ENCODE data around the gene ITSN2. TPM values are rescaled to one million over a fixed set of nuclear protein-coding genes. Genes with fewer than 3 reads are reported as not detected.
"Not testable (repeated sequence)": the region's sequence is repeated elsewhere in the genome, so short reads cannot be mapped to it uniquely, and the experiment has no call there.

Gene ITSN2
- total and polyA plus RNA-seq, 5 experiments from 2014 or later, result 45.9 to 156 (median 57.8) TPM

DNA sequence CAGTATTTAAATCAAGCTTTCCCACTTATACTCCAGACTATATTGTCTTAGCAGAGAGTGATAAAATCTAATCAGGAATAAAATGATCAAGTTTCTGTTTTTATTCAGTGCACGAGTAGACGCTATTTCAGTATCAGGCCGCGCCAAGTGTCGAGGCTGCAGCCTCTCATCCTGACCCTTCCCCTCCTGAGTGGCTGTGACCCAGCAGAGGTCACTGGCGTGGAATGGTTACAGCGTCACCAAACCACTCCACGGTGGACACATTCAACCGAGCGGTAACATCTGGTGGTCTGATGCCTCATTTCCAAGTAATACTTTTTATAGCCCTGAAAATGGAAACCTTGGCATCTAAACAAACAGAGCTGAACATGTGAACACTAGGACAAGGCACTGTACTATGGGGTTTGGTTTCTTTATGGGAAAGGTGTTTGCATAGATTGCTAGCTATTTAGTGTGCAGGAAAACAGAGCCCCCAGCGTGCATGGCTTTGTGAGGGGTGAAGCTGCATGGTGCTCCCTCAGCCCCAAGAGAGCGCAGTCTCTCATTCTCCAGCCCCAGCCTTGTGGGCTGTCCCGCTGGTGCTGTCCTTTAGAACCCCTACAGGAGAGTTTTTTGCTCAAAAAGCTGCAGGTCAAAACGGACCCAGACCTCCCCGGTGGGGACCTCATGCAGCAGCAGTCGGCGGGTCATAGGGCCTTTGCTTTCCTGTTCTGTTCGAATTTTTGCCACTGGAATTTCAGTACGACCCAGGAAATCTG, 157.1 kb downstream of the ITSN2 start:
- ATAC-seq (no peak), DNase-seq (no peak)
- Mint-ChIP-seq H3K4me3 (no peak overlapping the region), H3K9me3 (peaks cover 0 to 12% (median 4%) of the 10 kb centered on the region in 9 donors), H3K36me3 (peaks cover 4 to 63% (median 49%) of the 10 kb centered on the region in 3 donors), H3K4me1 (peaks cover 0 to 3% (median 0%) of the 10 kb centered on the region in 4 donors), H3K27ac (peak overlapping the region in 2 of 10 donors; percentile 29 to 33), H3K27me3 (no peaks in the 10 kb centered on the region)
- POLR2A ChIA-PET, result no interaction called here

DNA sequence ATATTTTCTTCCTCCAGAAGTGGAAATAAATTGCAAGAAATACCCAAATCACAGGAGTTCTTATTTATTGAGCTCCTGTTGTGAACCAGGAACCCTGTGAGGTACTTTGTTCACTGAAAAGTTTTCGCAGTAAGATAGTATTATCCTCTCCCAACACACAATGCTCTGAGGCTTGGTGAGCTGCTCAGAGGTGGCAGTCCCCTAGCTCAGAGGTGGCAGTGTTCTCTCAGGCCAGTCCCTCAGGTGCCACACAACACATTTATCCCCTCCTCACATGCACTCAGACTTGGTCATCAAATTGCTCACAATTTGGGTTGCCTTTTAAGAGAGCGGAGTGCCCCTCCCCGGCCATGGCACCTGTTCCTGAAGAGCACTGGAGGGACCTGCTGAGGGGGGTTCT, 159.5 kb downstream of the ITSN2 start:
- Mint-ChIP-seq H3K4me3 (no peak overlapping the region), H3K4me1 (peaks cover 0 to 3% (median 0%) of the 10 kb centered on the region in 4 donors), H3K27ac (peak overlapping the region in 3 of 10 donors; percentile 30 to 77 (median 33)), H3K9me3 (peaks cover 0 to 26% (median 9%) of the 10 kb centered on the region in 9 donors), H3K27me3 (no peaks in the 10 kb centered on the region), H3K36me3 (peaks cover 4 to 44% (median 36%) of the 10 kb centered on the region in 3 donors)
- POLR2A ChIA-PET, result no interaction called here
- DNase-seq, result no peak
- ATAC-seq, result no peak

DNA sequence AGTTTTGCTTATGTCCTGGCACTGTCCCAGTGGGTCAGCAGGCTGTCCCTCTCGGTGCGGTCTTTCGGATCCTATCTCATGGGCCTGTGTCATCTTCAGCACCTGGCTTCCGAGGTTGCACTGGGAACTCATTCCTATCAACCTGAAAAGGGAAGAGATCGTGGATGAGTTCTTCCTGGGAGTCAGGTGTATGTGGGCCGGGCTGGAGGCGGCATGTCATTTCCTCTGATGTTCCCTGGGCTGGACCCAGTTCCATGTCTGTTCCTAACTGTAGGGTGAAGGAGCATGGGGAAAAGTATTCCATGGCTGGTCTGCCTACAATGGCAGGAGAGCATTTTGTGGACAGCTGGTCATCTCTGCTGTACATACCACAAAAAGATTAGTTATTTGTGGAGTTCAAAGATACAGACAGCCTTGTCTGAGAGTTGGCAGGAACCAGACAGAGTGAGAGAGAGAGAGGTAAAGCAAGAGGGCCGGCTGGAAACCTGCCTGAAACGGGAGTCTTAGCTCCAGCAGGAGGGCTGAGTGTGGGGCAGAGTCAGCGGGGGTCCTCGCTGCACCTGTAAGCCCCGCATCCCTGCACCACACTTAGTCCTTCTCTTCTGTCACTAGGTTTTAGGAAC, 160.3 kb downstream of the ITSN2 start:
- Mint-ChIP-seq H3K36me3 (peaks cover 4 to 39% (median 32%) of the 10 kb centered on the region in 3 donors), H3K27ac (no peak overlapping the region), H3K4me3 (no peak overlapping the region), H3K9me3 (peaks cover 0 to 31% (median 10%) of the 10 kb centered on the region in 9 donors), H3K4me1 (no peaks in the 10 kb centered on the region), H3K27me3 (no peaks in the 10 kb centered on the region)
- POLR2A ChIA-PET, result no interaction called here
- no peak for DNase-seq
- no peak for ATAC-seq

DNA sequence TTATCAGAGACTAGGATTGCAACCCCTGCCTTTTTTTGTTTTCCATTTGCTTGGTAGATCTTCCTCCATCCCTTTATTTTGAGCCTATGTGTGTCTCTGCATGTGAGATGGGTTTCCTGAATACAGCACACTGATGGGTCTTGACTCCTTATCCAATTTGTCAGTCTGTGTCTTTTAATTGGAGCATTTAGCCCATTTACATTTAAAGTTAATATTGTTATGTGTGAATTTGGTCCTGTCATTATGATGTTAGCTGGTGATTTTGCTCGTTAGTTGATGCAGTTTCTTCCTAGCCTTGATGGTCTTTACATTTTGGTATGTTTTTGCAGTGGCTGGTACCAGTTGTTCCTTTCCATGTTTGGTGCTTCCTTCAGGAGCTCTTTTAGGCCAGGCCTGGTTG, 163.1 kb downstream of the ITSN2 start:
- H3K27ac Mint-ChIP-seq, DNase-seq, POLR2A ChIA-PET, H3K4me1 Mint-ChIP-seq, H3K27me3 Mint-ChIP-seq, H3K4me3 Mint-ChIP-seq, ATAC-seq: not testable (repeated sequence)
- peaks cover 4 to 19% (median 12%) of the 10 kb centered on the region in 3 donors for H3K36me3 Mint-ChIP-seq
- peaks cover 0 to 39% (median 12%) of the 10 kb centered on the region in 9 donors for H3K9me3 Mint-ChIP-seq

DNA sequence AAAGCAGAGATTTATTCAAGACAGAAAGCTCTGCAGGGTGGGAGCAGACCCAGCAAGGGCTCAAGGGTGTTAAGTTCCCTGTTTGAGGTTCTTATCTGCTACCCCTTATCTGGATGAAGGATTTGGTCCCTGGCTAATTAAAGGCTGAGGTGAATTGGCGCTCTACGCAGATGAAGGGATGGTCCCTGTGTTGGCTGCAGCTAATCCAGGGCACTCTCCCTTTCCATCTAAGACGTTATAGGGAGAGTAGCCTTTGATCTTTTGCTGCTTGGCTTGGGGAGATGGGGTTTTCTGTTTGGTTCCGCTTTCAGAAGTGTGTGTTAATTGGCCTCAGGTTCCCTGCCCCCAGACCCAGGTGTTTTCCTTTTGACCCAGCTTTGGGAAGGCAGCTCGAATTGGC, 168.5 kb downstream of the ITSN2 start:
- POLR2A ChIA-PET, result no interaction called here
- Mint-ChIP-seq H3K9me3 (peaks cover 0 to 37% (median 7%) of the 10 kb centered on the region in 9 donors), H3K4me1 (no peaks in the 10 kb centered on the region), H3K4me3 (no peak overlapping the region), H3K27me3 (peaks cover 0 to 10% (median 1%) of the 10 kb centered on the region in 5 donors), H3K36me3 (peaks cover 3 to 15% (median 11%) of the 10 kb centered on the region in 3 donors), H3K27ac (no peak overlapping the region)
- no peak for DNase-seq
- no peak for ATAC-seq

DNA sequence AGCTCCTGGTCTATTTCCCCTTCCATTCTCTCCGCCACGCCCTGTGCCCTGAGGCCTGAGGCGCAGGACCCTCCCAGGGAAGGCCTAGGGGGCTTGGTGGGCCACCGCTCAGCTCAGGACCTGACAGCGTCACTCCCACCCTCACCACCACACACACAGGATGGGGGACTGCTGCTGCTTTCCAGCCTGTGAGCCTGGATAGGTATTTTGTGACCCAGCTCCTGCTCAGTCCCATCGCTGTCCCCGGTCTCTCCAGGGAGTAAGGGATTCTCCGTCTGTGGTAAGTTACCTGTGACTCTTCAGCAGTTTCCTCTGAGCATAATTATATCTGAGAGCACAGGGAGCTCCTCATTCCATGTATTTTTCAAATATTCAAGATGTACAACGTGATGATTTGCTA, 169.2 kb downstream of the ITSN2 start:
- H3K9me3 Mint-ChIP-seq, result peaks cover 0 to 30% (median 7%) of the 10 kb centered on the region in 9 donors
- H3K36me3 Mint-ChIP-seq, result peaks cover under 1 to 15% (median 10%) of the 10 kb centered on the region in 3 donors
- no peak overlapping the region for H3K27ac Mint-ChIP-seq
- POLR2A ChIA-PET, result no interaction called here
- DNase-seq (no peak), ATAC-seq (no peak)
- H3K4me1 Mint-ChIP-seq, result no peaks in the 10 kb centered on the region
- H3K27me3 Mint-ChIP-seq, result peaks cover 0 to 10% (median 1%) of the 10 kb centered on the region in 5 donors
- H3K4me3 Mint-ChIP-seq, result no peak overlapping the region

DNA sequence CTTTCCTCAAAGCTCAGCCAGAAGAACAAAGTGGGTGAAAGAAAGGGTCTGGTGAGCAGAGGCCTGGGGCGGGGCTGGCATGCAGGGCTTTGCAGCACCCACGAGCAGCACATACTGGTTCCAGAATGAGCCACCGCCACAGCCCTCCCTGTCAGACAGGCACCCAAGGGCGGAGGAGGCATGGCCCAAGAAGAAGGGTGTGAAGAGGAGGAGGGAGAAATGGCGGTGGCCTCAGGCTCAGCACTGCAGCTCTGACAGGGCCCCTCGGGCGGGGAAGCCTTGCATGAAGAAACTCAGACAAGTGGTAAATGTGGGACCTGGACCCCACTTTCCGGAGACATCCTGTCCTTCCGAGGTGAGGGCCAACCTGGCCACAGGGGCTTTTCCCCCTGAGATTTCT, 169.8 kb downstream of the ITSN2 start:
- ATAC-seq (no peak), DNase-seq (no peak)
- POLR2A ChIA-PET, result no interaction called here
- Mint-ChIP-seq H3K27ac (peak overlapping the region in 1 of 10 donors; percentile 49), H3K27me3 (peaks cover 0 to 10% (median 1%) of the 10 kb centered on the region in 5 donors), H3K9me3 (peaks cover 0 to 25% (median 6%) of the 10 kb centered on the region in 9 donors), H3K36me3 (peaks cover 0 to 15% (median 10%) of the 10 kb centered on the region in 3 donors), H3K4me1 (no peaks in the 10 kb centered on the region), H3K4me3 (no peak overlapping the region)

DNA sequence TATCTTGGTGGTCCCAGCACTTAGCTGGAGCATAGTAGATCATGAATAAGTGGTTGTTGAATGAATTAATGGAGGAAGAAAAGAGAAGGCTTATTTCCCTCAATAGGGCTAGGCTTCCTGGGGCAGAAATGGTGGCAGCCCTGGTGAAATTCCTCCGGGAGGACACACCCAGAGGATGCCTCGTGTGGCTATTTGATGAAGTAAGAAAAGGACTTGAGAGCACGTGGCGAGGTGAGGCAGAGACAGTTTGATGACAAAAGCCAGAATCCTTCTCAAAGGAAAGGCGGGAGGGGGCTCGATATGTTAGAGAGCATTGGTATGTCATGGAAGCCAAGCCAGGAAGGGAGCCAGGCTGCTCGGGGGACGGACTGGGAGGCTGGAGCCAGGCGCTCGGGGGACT, 170.8 kb downstream of the ITSN2 start:
- peaks cover 0 to 10% (median 1%) of the 10 kb centered on the region in 5 donors for H3K27me3 Mint-ChIP-seq
- POLR2A ChIA-PET, result no interaction called here
- no peak for DNase-seq
- H3K4me1 Mint-ChIP-seq, result no peaks in the 10 kb centered on the region
- peaks cover 0 to 15% (median 10%) of the 10 kb centered on the region in 3 donors for H3K36me3 Mint-ChIP-seq
- peaks cover 0 to 23% (median 4%) of the 10 kb centered on the region in 9 donors for H3K9me3 Mint-ChIP-seq
- no peak overlapping the region for H3K27ac Mint-ChIP-seq
- no peak overlapping the region for H3K4me3 Mint-ChIP-seq
- no peak for ATAC-seq

DNA sequence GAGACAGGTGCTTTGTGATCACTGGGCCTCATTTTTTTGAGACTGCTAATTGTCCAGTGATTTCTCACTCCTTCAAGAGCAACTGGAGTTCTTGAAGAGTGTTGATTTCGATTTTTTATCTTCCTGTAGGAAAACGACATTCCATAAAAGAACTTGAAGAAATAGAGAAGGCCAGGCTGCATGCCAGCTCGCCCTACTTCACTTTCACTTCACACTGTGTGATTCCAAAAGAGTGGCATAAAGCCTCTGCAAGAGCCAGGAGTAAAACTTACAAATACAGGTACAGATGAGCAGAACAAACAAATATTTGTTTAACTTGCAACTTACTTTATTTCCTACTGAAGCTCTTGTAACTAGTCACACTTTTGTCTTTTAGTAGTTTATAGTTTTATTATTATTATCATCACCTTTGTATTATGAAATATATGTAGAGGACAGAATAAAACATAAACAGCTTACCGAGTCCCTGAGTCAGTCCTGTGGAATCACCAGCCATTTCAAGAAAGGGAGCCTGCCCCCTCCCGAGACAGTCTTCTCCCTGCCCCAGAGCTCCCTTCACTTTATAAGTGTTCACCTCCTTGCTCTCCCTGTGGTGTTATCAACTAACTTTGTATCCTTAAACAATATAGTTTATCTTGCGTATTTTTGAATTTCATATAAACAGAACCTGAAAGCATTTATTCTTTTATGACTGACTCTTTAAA, 176.8 kb downstream of the ITSN2 start:
- ATAC-seq (no peak), DNase-seq (no peak)
- Mint-ChIP-seq H3K36me3 (peaks cover 0 to 9% (median 6%) of the 10 kb centered on the region in 3 donors), H3K4me3 (no peak overlapping the region), H3K27ac (no peak overlapping the region), H3K4me1 (no peaks in the 10 kb centered on the region), H3K27me3 (no peaks in the 10 kb centered on the region), H3K9me3 (peaks cover 0 to 9% (median 0%) of the 10 kb centered on the region in 9 donors)
- POLR2A ChIA-PET, result no interaction called here

DNA sequence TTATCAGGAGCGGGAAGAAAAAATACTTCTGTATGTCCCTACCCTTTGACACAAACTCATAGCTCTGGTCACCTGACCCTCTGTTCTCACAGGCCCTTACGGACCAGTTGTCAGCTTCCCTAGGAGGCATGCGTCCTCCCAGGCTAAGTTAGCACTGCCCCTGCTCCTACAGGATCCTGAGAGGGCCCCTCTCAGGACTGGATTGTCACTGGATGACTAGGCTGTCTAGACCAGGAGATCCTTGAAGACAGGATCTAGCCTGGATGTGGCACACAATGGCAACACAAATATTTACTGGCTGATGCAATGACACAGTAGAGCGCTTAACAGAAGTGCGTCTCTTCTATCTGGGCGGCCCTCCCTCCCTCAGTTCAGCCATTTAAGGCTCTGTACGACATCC, 177.8 kb downstream of the ITSN2 start:
- no peak overlapping the region for H3K27ac Mint-ChIP-seq
- no peak for ATAC-seq
- DNase-seq, result no peak

DNA sequence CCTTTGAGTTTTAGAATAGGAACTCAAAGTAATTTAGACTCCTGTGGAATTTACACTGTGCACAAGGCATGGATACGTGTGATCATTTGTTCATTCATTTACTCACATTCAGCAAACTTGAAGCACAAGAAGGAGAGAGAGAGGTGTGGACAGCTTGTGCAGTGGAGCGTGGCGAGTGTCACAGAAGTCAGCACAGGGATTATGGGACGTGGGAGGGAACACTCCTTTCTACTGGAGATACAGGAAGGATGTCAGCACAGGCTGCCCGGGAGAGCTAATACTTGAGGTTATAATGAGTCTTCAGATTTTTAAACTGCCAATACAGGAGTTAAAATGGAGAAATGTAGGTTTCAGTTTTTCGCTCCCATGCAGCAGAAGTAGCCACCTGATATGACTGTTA, 178.5 kb downstream of the ITSN2 start:
- ATAC-seq, result no peak
- Mint-ChIP-seq H3K9me3 (peaks cover 0 to 1% (median 0%) of the 10 kb centered on the region in 9 donors), H3K4me1 (no peaks in the 10 kb centered on the region), H3K27ac (no peak overlapping the region), H3K4me3 (no peak overlapping the region), H3K36me3 (no peaks in the 10 kb centered on the region), H3K27me3 (no peaks in the 10 kb centered on the region)
- DNase-seq, result no peak
- POLR2A ChIA-PET, result no interaction called here

More for the DNA sequence above, 177.8 kb downstream of the ITSN2 start:
- peaks cover 0 to 4% (median 0%) of the 10 kb centered on the region in 3 donors for H3K36me3 Mint-ChIP-seq
- H3K4me3 Mint-ChIP-seq, result no peak overlapping the region
- POLR2A ChIA-PET, result no interaction called here
- peaks cover 0 to 3% (median 0%) of the 10 kb centered on the region in 9 donors for H3K9me3 Mint-ChIP-seq
- H3K4me1 Mint-ChIP-seq, result no peaks in the 10 kb centered on the region
- H3K27me3 Mint-ChIP-seq, result no peaks in the 10 kb centered on the region

DNA sequence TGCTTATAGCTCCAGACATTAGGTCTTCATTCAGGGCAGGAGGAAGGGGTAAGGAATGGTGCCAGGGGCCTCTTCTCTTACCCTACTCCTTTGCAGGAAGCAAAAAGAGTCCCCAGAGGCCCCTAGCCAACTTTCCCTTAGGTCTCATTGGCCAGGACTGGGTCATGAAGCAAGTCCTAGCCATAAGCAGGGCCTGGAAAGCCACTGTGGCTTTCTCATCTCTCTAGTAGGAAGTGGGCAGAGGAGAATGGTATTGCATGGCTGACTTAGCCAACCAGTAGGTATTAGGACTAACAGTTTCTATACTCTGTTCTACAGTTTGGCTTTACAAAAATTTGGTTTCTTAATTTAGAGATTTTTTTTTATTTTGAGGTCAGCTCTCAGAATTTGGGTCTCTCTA, 180.7 kb downstream of the ITSN2 start:
- ATAC-seq (no peak), DNase-seq (no peak)
- POLR2A ChIA-PET, result no interaction called here
- no peaks in the 10 kb centered on the region for H3K9me3 Mint-ChIP-seq
- H3K27ac Mint-ChIP-seq, result peak overlapping the region in 1 of 10 donors; percentile 7
- no peaks in the 10 kb centered on the region for H3K4me1 Mint-ChIP-seq
- H3K4me3 Mint-ChIP-seq, result no peak overlapping the region
- no peaks in the 10 kb centered on the region for H3K36me3 Mint-ChIP-seq
- H3K27me3 Mint-ChIP-seq, result no peaks in the 10 kb centered on the region

DNA sequence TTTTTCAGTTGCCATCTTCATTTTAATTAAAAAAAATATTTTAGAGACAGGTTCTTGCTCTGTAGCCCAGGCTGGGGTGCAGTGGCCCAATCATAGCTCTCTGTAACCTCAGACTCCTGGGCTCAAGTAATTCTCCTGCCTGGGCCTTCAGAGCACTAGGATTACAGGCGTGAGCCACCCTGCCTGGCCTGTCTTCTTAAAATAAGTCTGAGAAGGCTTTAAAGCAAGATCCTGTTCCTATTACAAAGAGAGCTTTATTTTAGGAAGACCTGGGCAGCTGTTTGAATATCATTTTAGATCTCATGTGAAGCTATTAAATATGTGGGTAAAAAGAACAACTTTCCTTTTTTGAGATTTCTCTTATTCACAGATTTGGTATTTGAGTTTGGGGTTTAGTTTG, 184.0 kb downstream of the ITSN2 start:
- peaks cover 2 to 16% (median 5%) of the 10 kb centered on the region in 5 donors for H3K27me3 Mint-ChIP-seq
- H3K4me1 Mint-ChIP-seq, result no peaks in the 10 kb centered on the region
- peaks cover 0 to 7% (median 6%) of the 10 kb centered on the region in 3 donors for H3K36me3 Mint-ChIP-seq
- ATAC-seq (no peak), DNase-seq (no peak)
- peaks cover 0 to 2% (median 0%) of the 10 kb centered on the region in 9 donors for H3K9me3 Mint-ChIP-seq
- no peak overlapping the region for H3K4me3 Mint-ChIP-seq
- POLR2A ChIA-PET, result no interaction called here
- no peak overlapping the region for H3K27ac Mint-ChIP-seq

Measured in naive thymus-derived CD8-positive, alpha-beta T cell (primary cell).